Peyer's patch (tissue), 4 donors: ENCODE data around the gene ADK.

Experiments used
- CTCF ChIP-seq, 6 experiments: fragments of 450-650 bp in 4 of 6; fragments of 200-600 bp in 2 of 6; sonication (generic) in 1 of 6; IDR thresholded peaks; one replicate each; pipeline ENCODE4 v1.5.1; 2017 to 2019; ENCODE audit warnings: antibody characterized with exemption in 6 of 6, mild to moderate bottlenecking in 3 of 6, moderate library complexity in 1 of 6
- POLR2A ChIP-seq, 2 donors: fragments of 450-650 bp; IDR thresholded peaks; one replicate each; pipeline ENCODE4 v1.5.1; 2017; ENCODE audit warnings: antibody characterized with exemption in 2 of 2, mild to moderate bottlenecking in 2 of 2, moderate library complexity in 2 of 2

GRCh38 chr10:74282151-74282847, 131.3 kb downstream of the ADK start:
- TF ChIP-seq CTCF (IDR thresholded peaks at IDR 0.05) (no peak), POLR2A (IDR thresholded peaks at IDR 0.05) (no peak)
